Glutamatergic neuron (in vitro differentiated cells): Measurements from ENCODE around the gene CAST. TPM values are rescaled to one million over a fixed set of nuclear protein-coding genes. Genes with fewer than 3 reads are reported as not detected.
"Not testable (repeated sequence)": the region's sequence is repeated elsewhere in the genome, so short reads cannot be mapped to it uniquely, and the experiment has no call there.

Source experiments
- DNase-seq: peaks from one replicate; pipeline ENCODE4 v3.0.0; 2022
- H3K27ac Mint-ChIP-seq: one replicate; pipeline ENCODE4 v1.8.0; 2020; ENCODE audit warnings: mild to moderate bottlenecking, mixed read lengths, inconsistent platforms; ENCODE audit not compliant: unreplicated experiment
- H3K27me3 Mint-ChIP-seq: one replicate; pipeline ENCODE4 v1.8.0; 2020; ENCODE audit warnings: mild to moderate bottlenecking, moderate library complexity, mixed read lengths, inconsistent platforms; ENCODE audit not compliant: unreplicated experiment
- H3K36me3 Mint-ChIP-seq: one replicate; pipeline ENCODE4 v1.8.0; 2020; ENCODE audit warnings: mild to moderate bottlenecking, mixed read lengths, inconsistent platforms; ENCODE audit not compliant: unreplicated experiment
- H3K4me1 Mint-ChIP-seq: one replicate; pipeline ENCODE4 v1.8.0; 2020; ENCODE audit warnings: mild to moderate bottlenecking, low read depth, mixed read lengths, inconsistent platforms; ENCODE audit not compliant: unreplicated experiment
- H3K4me3 Mint-ChIP-seq: one replicate; pipeline ENCODE4 v1.8.0; 2020; ENCODE audit warnings: mild to moderate bottlenecking, mixed read lengths, inconsistent platforms; ENCODE audit not compliant: unreplicated experiment
- H3K9me3 Mint-ChIP-seq: one replicate; pipeline ENCODE4 v1.8.0; 2020; ENCODE audit warnings: mild to moderate bottlenecking, moderate library complexity, mixed read lengths, inconsistent platforms; ENCODE audit not compliant: unreplicated experiment
- long read RNA-seq: library from polyadenylated mRNA; unstranded; transcript quantifications from one replicate; pipeline ENCODE4 v2.0.0, GENCODE V29; 2020; ENCODE audit not compliant: unreplicated experiment
- total RNA-seq: library from RNA; stranded (reverse); fragmentation: NEBNext Ultra II Directional; extraction: Animal tissue kit (Norgen Biotek cat#: 25700); gene quantifications from one replicate; pipeline ENCODE4 v1.2.1, GENCODE V29; 2021; ENCODE audit not compliant: unreplicated experiment
- TF ChIP-seq, protein P1 (sequence below): fragments of 200-600 bp; sonication (generic); IDR thresholded peaks from one replicate; pipeline ENCODE4 v1.5.0; 2021; ENCODE audit not compliant: partially characterized antibody, unreplicated experiment

Gene CAST, protein sequence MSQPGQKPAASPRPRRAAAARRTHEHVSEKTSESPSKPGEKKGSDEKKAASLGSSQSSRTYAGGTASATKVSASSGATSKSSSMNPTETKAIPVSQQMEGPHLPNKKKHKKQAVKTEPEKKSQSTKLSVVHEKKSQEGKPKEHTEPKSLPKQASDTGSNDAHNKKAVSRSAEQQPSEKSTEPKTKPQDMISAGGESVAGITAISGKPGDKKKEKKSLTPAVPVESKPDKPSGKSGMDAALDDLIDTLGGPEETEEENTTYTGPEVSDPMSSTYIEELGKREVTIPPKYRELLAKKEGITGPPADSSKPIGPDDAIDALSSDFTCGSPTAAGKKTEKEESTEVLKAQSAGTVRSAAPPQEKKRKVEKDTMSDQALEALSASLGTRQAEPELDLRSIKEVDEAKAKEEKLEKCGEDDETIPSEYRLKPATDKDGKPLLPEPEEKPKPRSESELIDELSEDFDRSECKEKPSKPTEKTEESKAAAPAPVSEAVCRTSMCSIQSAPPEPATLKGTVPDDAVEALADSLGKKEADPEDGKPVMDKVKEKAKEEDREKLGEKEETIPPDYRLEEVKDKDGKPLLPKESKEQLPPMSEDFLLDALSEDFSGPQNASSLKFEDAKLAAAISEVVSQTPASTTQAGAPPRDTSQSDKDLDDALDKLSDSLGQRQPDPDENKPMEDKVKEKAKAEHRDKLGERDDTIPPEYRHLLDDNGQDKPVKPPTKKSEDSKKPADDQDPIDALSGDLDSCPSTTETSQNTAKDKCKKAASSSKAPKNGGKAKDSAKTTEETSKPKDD
- 19.4 TPM for total RNA-seq
- long read RNA-seq, partial matches to known transcripts: 1 of 3 reads
- long read RNA-seq, other reads (novel, unspliced or antisense): 2 of 3 reads

DNA sequence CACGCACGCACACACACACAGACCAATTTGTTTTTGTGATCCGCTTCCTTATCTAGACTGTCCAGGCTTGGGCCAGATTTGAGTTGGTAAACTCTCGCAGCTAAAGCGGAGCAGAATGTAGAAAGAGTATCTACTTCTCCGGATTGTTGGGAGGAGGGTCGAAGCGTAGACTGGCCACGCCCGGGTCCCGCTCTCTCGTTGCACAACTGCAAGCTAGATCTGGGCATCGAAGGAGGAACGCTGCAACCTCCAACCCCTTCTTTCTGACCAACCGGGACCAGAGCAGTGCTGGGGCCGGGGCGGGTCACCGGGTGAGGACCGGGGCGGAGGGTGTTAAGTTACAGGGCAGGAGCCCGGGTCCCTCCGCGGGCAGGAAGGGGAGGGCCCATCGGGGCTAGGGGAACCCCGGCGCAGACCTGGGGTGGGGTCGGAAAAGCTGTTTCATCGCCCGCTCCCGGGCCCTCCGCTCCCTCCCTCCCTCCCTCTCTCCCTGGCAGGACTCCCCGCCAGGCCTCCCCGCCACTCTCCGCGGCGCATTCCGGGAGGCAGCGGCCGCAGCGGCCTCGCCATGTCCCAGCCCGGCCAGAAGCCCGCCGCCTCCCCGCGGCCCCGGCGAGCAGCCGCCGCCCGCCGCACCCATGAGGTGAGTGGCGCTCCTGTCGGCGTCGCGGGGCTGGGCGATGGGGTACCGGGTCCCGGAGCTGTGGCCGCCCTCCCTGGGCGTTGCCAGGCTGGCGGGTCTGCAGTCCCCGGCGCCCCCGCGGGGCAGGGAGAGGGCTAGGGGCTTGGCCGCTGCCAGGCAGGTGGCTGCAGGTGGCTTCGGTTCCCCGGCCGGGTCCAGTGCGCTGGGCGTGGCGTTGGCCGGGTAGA lies at the start of gene CAST:
TSS of gene CAST (plus strand) at position 522 of the 870 bp plus-strand sequence. CDS start at position 569, 47 bp downstream.
- H3K9me3 Mint-ChIP-seq: no peaks in the 10 kb centered on the region
- peaks cover 11% of the 10 kb centered on the region for H3K27me3 Mint-ChIP-seq
- TF ChIP-seq, protein P1, sequence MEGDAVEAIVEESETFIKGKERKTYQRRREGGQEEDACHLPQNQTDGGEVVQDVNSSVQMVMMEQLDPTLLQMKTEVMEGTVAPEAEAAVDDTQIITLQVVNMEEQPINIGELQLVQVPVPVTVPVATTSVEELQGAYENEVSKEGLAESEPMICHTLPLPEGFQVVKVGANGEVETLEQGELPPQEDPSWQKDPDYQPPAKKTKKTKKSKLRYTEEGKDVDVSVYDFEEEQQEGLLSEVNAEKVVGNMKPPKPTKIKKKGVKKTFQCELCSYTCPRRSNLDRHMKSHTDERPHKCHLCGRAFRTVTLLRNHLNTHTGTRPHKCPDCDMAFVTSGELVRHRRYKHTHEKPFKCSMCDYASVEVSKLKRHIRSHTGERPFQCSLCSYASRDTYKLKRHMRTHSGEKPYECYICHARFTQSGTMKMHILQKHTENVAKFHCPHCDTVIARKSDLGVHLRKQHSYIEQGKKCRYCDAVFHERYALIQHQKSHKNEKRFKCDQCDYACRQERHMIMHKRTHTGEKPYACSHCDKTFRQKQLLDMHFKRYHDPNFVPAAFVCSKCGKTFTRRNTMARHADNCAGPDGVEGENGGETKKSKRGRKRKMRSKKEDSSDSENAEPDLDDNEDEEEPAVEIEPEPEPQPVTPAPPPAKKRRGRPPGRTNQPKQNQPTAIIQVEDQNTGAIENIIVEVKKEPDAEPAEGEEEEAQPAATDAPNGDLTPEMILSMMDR: no peak
- DNase-seq: peak; percentile 66
- H3K36me3 Mint-ChIP-seq: no peaks in the 10 kb centered on the region
- H3K4me3 Mint-ChIP-seq: peak within 1 kb of the TSS; percentile 91
- H3K27ac Mint-ChIP-seq: no peak within 1 kb of the TSS
- H3K4me1 Mint-ChIP-seq: peaks cover 3% of the 10 kb centered on the region

DNA sequence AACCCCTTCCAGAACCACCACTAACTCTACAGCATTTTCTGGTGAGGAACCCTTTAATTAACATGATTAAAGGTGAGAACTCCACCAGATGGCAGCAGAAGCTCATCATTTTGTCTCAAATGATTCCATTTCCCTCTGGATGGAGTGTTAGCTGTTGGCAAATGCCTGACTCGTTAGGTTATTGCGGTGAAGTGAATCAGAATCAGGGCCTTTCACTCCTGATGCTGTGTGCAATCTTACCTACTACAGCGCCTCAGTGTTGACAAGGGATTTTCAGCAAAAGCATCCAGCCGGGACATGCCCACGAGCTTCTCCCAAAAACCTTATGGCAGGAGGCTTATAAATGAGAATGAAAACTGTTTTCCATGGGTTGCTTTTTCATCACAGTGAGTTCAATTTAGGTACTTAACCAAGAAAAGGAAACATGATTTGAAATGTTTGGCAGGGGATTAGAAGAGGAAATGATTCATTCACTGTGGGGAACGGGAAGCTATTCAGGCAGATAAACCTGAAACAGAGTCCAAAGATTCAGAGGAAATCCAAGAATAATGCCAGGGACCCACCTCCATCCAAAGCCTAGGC lies 48.0 kb upstream of the CAST start:
- Mint-ChIP-seq H3K4me3 (no peak overlapping the region), H3K4me1 (peaks cover 2% of the 10 kb centered on the region), H3K9me3 (peaks cover 4% of the 10 kb centered on the region), H3K27me3 (no peaks in the 10 kb centered on the region), H3K36me3 (no peaks in the 10 kb centered on the region), H3K27ac (no peak overlapping the region)
- DNase-seq: peak; percentile 21
- TF ChIP-seq, protein P1: peak; percentile 35

DNA sequence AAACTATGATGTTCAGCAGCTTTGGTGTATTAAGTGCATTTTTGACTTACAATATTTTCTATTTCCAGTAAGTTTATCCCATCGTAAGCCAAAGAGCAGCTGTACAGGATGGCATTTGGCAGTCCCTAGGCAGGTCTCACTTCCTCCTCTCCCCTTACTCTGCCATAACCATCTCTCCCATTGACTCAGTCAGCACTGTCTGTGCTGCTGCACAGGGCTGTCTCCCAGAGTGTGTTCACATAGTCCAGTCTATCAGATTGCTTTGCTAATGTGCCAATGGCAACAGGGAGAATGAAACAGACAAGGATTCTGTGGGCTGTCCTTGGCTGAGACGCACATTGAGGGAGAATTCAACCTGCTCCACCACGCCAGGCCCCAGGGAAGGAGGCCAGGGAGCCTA lies 47.0 kb upstream of the CAST start:
- H3K27me3 Mint-ChIP-seq: peaks cover 4% of the 10 kb centered on the region
- H3K4me1 Mint-ChIP-seq: peaks cover 2% of the 10 kb centered on the region
- H3K36me3 Mint-ChIP-seq: no peaks in the 10 kb centered on the region
- no peak for DNase-seq
- no peak overlapping the region for H3K27ac Mint-ChIP-seq
- TF ChIP-seq, protein P1: no peak
- H3K4me3 Mint-ChIP-seq: no peak overlapping the region
- H3K9me3 Mint-ChIP-seq: peaks cover 6% of the 10 kb centered on the region

DNA sequence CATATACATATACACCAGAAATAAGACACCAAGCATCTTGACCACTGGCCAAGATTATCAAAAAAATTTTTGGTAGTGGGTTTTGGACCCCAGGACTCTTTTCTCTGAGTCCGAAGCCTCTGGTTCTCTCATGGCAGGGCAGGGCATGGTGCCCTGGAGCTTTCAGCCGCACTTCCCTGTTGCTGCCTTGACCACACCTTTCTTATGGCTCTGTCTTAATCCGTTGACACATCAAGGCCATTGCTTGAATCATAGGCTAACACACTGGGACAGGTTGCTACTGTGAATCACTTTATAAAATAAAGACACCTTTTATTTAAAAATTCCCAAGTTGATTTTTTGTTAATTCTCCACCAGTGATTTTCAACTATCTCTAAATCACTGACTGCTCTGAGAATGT lies 45.4 kb upstream of the CAST start:
- TF ChIP-seq, protein P1: no peak
- peaks cover 6% of the 10 kb centered on the region for H3K9me3 Mint-ChIP-seq
- peaks cover 4% of the 10 kb centered on the region for H3K27me3 Mint-ChIP-seq
- no peaks in the 10 kb centered on the region for H3K36me3 Mint-ChIP-seq
- H3K27ac Mint-ChIP-seq: no peak overlapping the region
- no peak for DNase-seq
- no peak overlapping the region for H3K4me3 Mint-ChIP-seq
- H3K4me1 Mint-ChIP-seq: no peaks in the 10 kb centered on the region

DNA sequence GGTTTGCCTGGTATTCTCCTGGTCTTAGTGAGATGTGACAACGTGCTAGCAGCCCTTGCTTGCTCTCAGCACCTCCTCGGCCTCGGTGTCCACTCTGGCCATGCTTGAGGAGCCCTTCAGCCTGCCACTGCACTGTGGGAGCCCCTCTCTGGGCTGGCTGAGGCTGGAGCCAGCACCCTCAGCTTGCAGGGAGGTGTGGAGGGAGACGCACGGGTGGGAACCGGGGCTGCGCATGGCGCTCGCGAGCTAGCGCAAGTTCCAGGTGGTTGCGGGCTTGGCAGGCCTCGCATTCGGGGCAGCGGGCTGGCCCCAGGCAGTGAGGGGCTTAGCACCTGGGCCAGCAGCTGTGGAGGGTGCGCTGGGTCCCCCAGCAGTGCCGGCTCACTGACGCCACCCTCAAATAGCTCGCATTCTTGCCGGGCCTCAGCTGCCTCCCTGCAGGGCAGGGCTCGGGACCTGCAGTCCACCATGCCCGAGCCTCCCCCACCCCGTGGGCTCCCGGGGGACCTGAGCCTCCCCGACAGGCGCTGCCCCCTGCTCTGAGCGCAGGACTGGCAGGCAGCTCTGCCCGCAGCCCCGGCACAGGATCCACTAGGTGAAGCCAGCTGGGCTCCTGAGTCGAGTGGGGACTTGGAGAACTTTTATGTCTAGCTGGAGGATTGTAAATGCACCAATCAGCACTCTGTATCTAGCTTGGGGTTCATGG lies 43.7 kb upstream of the CAST start:
- not testable (repeated sequence) for H3K27ac Mint-ChIP-seq, H3K4me3 Mint-ChIP-seq, DNase-seq, H3K27me3 Mint-ChIP-seq, H3K4me1 Mint-ChIP-seq, H3K9me3 Mint-ChIP-seq, H3K36me3 Mint-ChIP-seq
